ENCODE measurements around the gene RICTOR. TPM values are rescaled to one million over a fixed set of nuclear protein-coding genes. Genes with fewer than 3 reads are reported as not detected.

The RICTOR gene
- polyA plus RNA-seq (2012; ENCODE audit: low read depth, missing spikeins): 3.6 TPM

- peak; percentile 98 for FAIRE-seq
- TF ChIP-seq TAF1 (IDR thresholded peaks at IDR 0.05; ENCODE audit: low read depth, low read length): peak; percentile 87
- peak; percentile 66; the same call in 1 of the 2 replicates for TF ChIP-seq POLR2AphosphoS5 (IDR thresholded peaks at IDR 0.05; ENCODE audit: low read depth, low read length)
- peak; percentile 79 for TF ChIP-seq POLR2A (IDR thresholded peaks at IDR 0.05; ENCODE audit: low read depth, low read length)
- no peak for TF ChIP-seq SPI1 (IDR thresholded peaks at IDR 0.05; ENCODE audit: low read depth, low read length)
- TF ChIP-seq PAX5 (IDR thresholded peaks at IDR 0.05; ENCODE audit: insufficient read depth, low read length, severe bottlenecking): no peak
- TF ChIP-seq POU2F2 (IDR thresholded peaks at IDR 0.05; ENCODE audit: low read depth, low read length): peak; percentile 16; the same call in 1 of the 2 replicates
- DNase-seq (ENCODE audit: insufficient read length, low spot score): peak; percentile 74
These were observed at the start of gene RICTOR for GRCh38 chr5:39074017-39074814. Gene RICTOR (minus strand): TSS chr5:39074399. CDS start chr5:39074377, 22 bp downstream.

GRCh38 chr5:39121922-39122321 is 47.7 kb upstream of the RICTOR start:
- FAIRE-seq: no peak
- DNase-seq (ENCODE audit: insufficient read length, low spot score): no peak
- TF ChIP-seq TAF1 (IDR thresholded peaks at IDR 0.05; ENCODE audit: low read depth, low read length) (no peak), SPI1 (IDR thresholded peaks at IDR 0.05; ENCODE audit: low read depth, low read length) (no peak), POLR2A (IDR thresholded peaks at IDR 0.05; ENCODE audit: low read depth, low read length) (no peak), POU2F2 (IDR thresholded peaks at IDR 0.05; ENCODE audit: low read depth, low read length) (no peak), PAX5 (IDR thresholded peaks at IDR 0.05; ENCODE audit: insufficient read depth, low read length, severe bottlenecking) (no peak), POLR2AphosphoS5 (IDR thresholded peaks at IDR 0.05; ENCODE audit: low read depth, low read length) (no peak)

GRCh38 chr5:39121315-39121714 is 47.1 kb upstream of the RICTOR start:
- FAIRE-seq (no peak), DNase-seq (ENCODE audit: insufficient read length, low spot score) (no peak)
- TF ChIP-seq POLR2A (IDR thresholded peaks at IDR 0.05; ENCODE audit: low read depth, low read length) (no peak), TAF1 (IDR thresholded peaks at IDR 0.05; ENCODE audit: low read depth, low read length) (no peak), POLR2AphosphoS5 (IDR thresholded peaks at IDR 0.05; ENCODE audit: low read depth, low read length) (no peak), SPI1 (IDR thresholded peaks at IDR 0.05; ENCODE audit: low read depth, low read length) (no peak), POU2F2 (IDR thresholded peaks at IDR 0.05; ENCODE audit: low read depth, low read length) (no peak), PAX5 (IDR thresholded peaks at IDR 0.05; ENCODE audit: insufficient read depth, low read length, severe bottlenecking) (no peak)

- DNase-seq (ENCODE audit: insufficient read length, low spot score) (no peak), FAIRE-seq (no peak)
- TF ChIP-seq PAX5 (IDR thresholded peaks at IDR 0.05; ENCODE audit: insufficient read depth, low read length, severe bottlenecking): no peak
- TF ChIP-seq POU2F2 (IDR thresholded peaks at IDR 0.05; ENCODE audit: low read depth, low read length): no peak
These were observed 45.8 kb upstream of the RICTOR start for GRCh38 chr5:39120052-39120420.

GRCh38 chr5:39119404-39120051 is 45.3 kb upstream of the RICTOR start:
- FAIRE-seq (no peak), DNase-seq (ENCODE audit: insufficient read length, low spot score) (no peak)

GRCh38 chr5:39118638-39119037 is 44.4 kb upstream of the RICTOR start:
- FAIRE-seq (no peak), DNase-seq (ENCODE audit: insufficient read length, low spot score) (no peak)
- no peak for TF ChIP-seq POLR2A (IDR thresholded peaks at IDR 0.05; ENCODE audit: low read depth, low read length)
- no peak for TF ChIP-seq TAF1 (IDR thresholded peaks at IDR 0.05; ENCODE audit: low read depth, low read length)
- no peak for TF ChIP-seq POU2F2 (IDR thresholded peaks at IDR 0.05; ENCODE audit: low read depth, low read length)
- TF ChIP-seq POLR2AphosphoS5 (IDR thresholded peaks at IDR 0.05; ENCODE audit: low read depth, low read length): no peak
- TF ChIP-seq SPI1 (IDR thresholded peaks at IDR 0.05; ENCODE audit: low read depth, low read length): no peak
- TF ChIP-seq PAX5 (IDR thresholded peaks at IDR 0.05; ENCODE audit: insufficient read depth, low read length, severe bottlenecking): no peak

More at GRCh38 chr5:39119404-39120051, 45.3 kb upstream of the RICTOR start:
- TF ChIP-seq POLR2A (IDR thresholded peaks at IDR 0.05; ENCODE audit: low read depth, low read length) (no peak), SPI1 (IDR thresholded peaks at IDR 0.05; ENCODE audit: low read depth, low read length) (no peak), POLR2AphosphoS5 (IDR thresholded peaks at IDR 0.05; ENCODE audit: low read depth, low read length) (no peak), PAX5 (IDR thresholded peaks at IDR 0.05; ENCODE audit: insufficient read depth, low read length, severe bottlenecking) (no peak), TAF1 (IDR thresholded peaks at IDR 0.05; ENCODE audit: low read depth, low read length) (no peak), POU2F2 (IDR thresholded peaks at IDR 0.05; ENCODE audit: low read depth, low read length) (no peak)

- FAIRE-seq (no peak), DNase-seq (ENCODE audit: insufficient read length, low spot score) (no peak)
- no peak for TF ChIP-seq TAF1 (IDR thresholded peaks at IDR 0.05; ENCODE audit: low read depth, low read length)
- TF ChIP-seq PAX5 (IDR thresholded peaks at IDR 0.05; ENCODE audit: insufficient read depth, low read length, severe bottlenecking): no peak
- TF ChIP-seq POU2F2 (IDR thresholded peaks at IDR 0.05; ENCODE audit: low read depth, low read length): no peak
- TF ChIP-seq SPI1 (IDR thresholded peaks at IDR 0.05; ENCODE audit: low read depth, low read length): no peak
- TF ChIP-seq POLR2A (IDR thresholded peaks at IDR 0.05; ENCODE audit: low read depth, low read length): no peak
- no peak for TF ChIP-seq POLR2AphosphoS5 (IDR thresholded peaks at IDR 0.05; ENCODE audit: low read depth, low read length)
These were observed 43.2 kb upstream of the RICTOR start for GRCh38 chr5:39117401-39117800.

GRCh38 chr5:39116344-39117170 is 42.4 kb upstream of the RICTOR start:
- no peak for TF ChIP-seq POLR2A (IDR thresholded peaks at IDR 0.05; ENCODE audit: low read depth, low read length)
- TF ChIP-seq PAX5 (IDR thresholded peaks at IDR 0.05; ENCODE audit: insufficient read depth, low read length, severe bottlenecking): no peak
- FAIRE-seq: no peak

More at GRCh38 chr5:39116344-39117170, 42.4 kb upstream of the RICTOR start:
- no peak for DNase-seq (ENCODE audit: insufficient read length, low spot score)
